Measurements from ENCODE around the gene PIWIL1.

DNA sequence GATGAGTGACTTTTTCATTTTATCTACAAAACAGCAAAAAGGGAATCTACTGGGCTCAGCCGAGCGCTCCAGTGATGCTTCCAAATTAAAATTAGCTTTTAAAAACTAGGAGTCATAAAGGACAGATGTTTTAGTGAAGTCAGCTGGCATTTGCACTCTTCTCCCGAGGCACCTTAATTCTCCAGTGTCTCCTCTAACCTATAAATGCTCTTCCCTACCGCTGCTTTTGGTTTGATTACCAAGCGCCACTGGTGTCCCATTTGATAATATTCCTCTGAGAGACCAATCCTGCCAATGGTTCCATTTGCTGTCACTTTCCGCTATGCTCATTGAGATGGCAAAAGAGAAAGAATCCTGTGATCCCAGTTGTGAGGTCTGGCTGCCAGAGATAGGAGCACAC, 29.3 kb upstream of the PIWIL1 start:
- TF ChIP-seq POLR2A (IDR thresholded peaks at IDR 0.05; ENCODE audit: low read length) (no peak), GATA1 (IDR thresholded peaks at IDR 0.05; ENCODE audit: low read depth, low read length) (no peak)

Data from erythroblast (primary cell).